ENCODE results near the gene PDZRN4. TPM values are rescaled to one million over a fixed set of nuclear protein-coding genes. Genes with fewer than 3 reads are reported as not detected.

PDZRN4 gene
- total RNA-seq, 4 donors from 2014 or later, result 2.1 to 10.6 (median 5.8) TPM

GRCh38 chr12:41348198-41348597 is 160.1 kb downstream of the PDZRN4 start:
- TF ChIP-seq POLR2A (IDR thresholded peaks at IDR 0.05), result no peak
- H3K36me3 ChIP-seq, result no peaks in the 10 kb centered on the region
- H3K27me3 ChIP-seq, result no peaks in the 10 kb centered on the region
- no peak for DNase-seq
- intact Hi-C loops (cut with DNase I; ENCODE audit: low total_unique reads), result no loop called here
- H3K4me1 ChIP-seq, result no peaks in the 10 kb centered on the region
- no peak overlapping the region for H3K27ac ChIP-seq
- H3K9me3 ChIP-seq, result no peaks in the 10 kb centered on the region
- no peak overlapping the region for H3K4me3 ChIP-seq

DNA sequence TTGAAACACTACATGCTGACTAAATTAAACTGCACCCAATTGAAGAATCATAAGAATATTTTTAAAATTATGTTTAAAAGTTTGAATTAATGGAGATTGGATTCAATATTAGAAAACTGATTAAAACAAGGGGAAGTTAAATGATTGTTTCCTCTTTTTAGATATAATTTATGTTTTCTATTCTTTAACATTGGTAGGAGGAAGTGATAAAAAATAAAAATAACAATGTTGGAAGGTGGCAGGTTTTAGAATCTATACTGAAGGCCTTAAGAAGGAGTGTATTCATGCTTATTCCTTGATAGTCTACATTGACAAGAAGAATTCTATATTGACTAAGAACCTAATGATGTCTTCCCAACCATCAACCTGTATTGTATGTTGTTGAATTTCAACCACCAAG is 168.1 kb downstream of the PDZRN4 start:
- Histone ChIP-seq H3K27ac (no peak overlapping the region), H3K4me3 (no peak overlapping the region), H3K4me1 (no peaks in the 10 kb centered on the region), H3K36me3 (no peaks in the 10 kb centered on the region), H3K9me3 (no peaks in the 10 kb centered on the region), H3K27me3 (no peaks in the 10 kb centered on the region)
- no peak for DNase-seq
- TF ChIP-seq, protein P1, sequence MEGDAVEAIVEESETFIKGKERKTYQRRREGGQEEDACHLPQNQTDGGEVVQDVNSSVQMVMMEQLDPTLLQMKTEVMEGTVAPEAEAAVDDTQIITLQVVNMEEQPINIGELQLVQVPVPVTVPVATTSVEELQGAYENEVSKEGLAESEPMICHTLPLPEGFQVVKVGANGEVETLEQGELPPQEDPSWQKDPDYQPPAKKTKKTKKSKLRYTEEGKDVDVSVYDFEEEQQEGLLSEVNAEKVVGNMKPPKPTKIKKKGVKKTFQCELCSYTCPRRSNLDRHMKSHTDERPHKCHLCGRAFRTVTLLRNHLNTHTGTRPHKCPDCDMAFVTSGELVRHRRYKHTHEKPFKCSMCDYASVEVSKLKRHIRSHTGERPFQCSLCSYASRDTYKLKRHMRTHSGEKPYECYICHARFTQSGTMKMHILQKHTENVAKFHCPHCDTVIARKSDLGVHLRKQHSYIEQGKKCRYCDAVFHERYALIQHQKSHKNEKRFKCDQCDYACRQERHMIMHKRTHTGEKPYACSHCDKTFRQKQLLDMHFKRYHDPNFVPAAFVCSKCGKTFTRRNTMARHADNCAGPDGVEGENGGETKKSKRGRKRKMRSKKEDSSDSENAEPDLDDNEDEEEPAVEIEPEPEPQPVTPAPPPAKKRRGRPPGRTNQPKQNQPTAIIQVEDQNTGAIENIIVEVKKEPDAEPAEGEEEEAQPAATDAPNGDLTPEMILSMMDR (IDR thresholded peaks at IDR 0.05), result no peak
- TF ChIP-seq POLR2A (IDR thresholded peaks at IDR 0.05), result no peak
- intact Hi-C loops (cut with DNase I; ENCODE audit: low total_unique reads), result no loop called here

- no peak for TF ChIP-seq POLR2A (IDR thresholded peaks at IDR 0.05)
- TF ChIP-seq, protein P1 (IDR thresholded peaks at IDR 0.05), result no peak
- Histone ChIP-seq H3K27me3 (no peaks in the 10 kb centered on the region), H3K27ac (no peak overlapping the region), H3K4me1 (no peaks in the 10 kb centered on the region), H3K4me3 (no peak overlapping the region), H3K9me3 (no peaks in the 10 kb centered on the region), H3K36me3 (no peaks in the 10 kb centered on the region)
- DNase-seq, result no peak
- intact Hi-C loops (cut with DNase I; ENCODE audit: low total_unique reads), result no loop called here
Measured at GRCh38 chr12:41361738-41362137, 173.6 kb downstream of the PDZRN4 start.

GRCh38 chr12:41362510-41362909 is 174.4 kb downstream of the PDZRN4 start:
- H3K36me3 ChIP-seq, result no peaks in the 10 kb centered on the region
- TF ChIP-seq, protein P1 (IDR thresholded peaks at IDR 0.05), result no peak
- no peak for TF ChIP-seq POLR2A (IDR thresholded peaks at IDR 0.05)
- H3K27ac ChIP-seq, result no peak overlapping the region
- no peak overlapping the region for H3K4me3 ChIP-seq
- H3K27me3 ChIP-seq, result no peaks in the 10 kb centered on the region
- H3K4me1 ChIP-seq, result no peaks in the 10 kb centered on the region
- DNase-seq, result no peak
- intact Hi-C loops (cut with DNase I; ENCODE audit: low total_unique reads), result no loop called here
- no peaks in the 10 kb centered on the region for H3K9me3 ChIP-seq

- Histone ChIP-seq H3K4me3 (no peak overlapping the region), H3K9me3 (no peaks in the 10 kb centered on the region), H3K4me1 (no peaks in the 10 kb centered on the region), H3K36me3 (no peaks in the 10 kb centered on the region), H3K27me3 (no peaks in the 10 kb centered on the region), H3K27ac (no peak overlapping the region)
- DNase-seq, result no peak
- TF ChIP-seq, protein P1 (IDR thresholded peaks at IDR 0.05), result no peak
- intact Hi-C loops (cut with DNase I; ENCODE audit: low total_unique reads), result no loop called here
Measured at GRCh38 chr12:41362931-41363330, 174.8 kb downstream of the PDZRN4 start.

DNA sequence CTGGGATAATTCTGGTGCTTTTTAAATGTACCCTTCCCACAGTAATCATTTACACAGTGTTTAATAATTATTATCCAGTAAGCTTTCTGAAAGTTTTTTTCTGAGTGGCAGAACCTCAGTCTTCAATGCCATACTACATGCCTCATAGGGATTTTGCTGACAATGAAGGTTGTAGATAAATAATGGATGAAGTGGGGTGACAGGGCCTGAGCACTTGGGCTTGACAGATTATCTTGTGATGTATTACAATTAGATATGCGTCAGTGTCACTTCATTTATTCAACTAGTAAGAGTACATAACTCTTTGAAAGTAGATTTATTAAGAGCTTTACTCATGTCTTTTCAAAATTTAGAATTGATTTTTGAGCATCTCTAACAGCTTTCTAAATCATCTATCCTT is 176.1 kb downstream of the PDZRN4 start:
- Histone ChIP-seq H3K4me3 (no peak overlapping the region), H3K4me1 (no peaks in the 10 kb centered on the region), H3K27me3 (no peaks in the 10 kb centered on the region), H3K9me3 (no peaks in the 10 kb centered on the region), H3K27ac (no peak overlapping the region), H3K36me3 (no peaks in the 10 kb centered on the region)
- TF ChIP-seq POLR2A (IDR thresholded peaks at IDR 0.05), result no peak
- TF ChIP-seq, protein P1 (IDR thresholded peaks at IDR 0.05), result no peak
- no peak for DNase-seq
- intact Hi-C loops (cut with DNase I; ENCODE audit: low total_unique reads), result no loop called here
